Measurements from ENCODE around the gene AICDA.
"Not testable (repeated sequence)": the region's sequence is repeated elsewhere in the genome, so short reads cannot be mapped to it uniquely, and the experiment has no call there.

AICDA gene

DNA sequence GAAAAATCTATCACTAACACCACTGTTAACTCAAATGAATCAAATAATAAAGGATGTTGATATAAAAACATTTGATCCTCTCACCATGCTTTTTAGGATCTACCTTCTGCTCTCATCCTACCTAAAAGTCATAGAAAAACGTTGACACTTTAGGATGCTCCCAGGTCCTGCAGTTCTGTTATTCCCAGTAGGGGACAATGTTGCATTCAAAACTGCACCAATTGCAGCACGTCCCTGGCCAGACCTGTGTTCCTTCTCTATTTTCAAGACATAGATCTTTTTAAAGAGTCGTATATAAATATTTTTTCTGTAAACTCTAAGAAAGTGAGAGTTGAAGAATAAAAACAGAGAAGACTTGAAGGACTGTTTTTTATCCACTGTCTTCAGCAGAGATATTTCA is 8.8 kb downstream of the AICDA start:
- Histone ChIP-seq H3K9ac (ENCODE audit: insufficient read length) (no peak overlapping the region), H3K27ac (no peak overlapping the region), H3K36me3 (ENCODE audit: insufficient read depth, low read length) (no peaks in the 10 kb centered on the region), H3K4me3 (no peak overlapping the region), H3K9me3 (ENCODE audit: low read depth, low read length) (no peaks in the 10 kb centered on the region)
- TF ChIP-seq POLR2AphosphoS5 (IDR thresholded peaks at IDR 0.05; ENCODE audit: borderline replicate concordance, low read depth, low read length): no peak
- no peak for TF ChIP-seq FOXP2 (optimal IDR thresholded peaks at IDR 0.05; ENCODE audit: control extremely low read depth, extremely low read length, insufficient read depth)
- no peak for TF ChIP-seq EZH2 (IDR thresholded peaks at IDR 0.05)
- DNase-seq (ENCODE audit: low read depth, low spot score): no peak

DNA sequence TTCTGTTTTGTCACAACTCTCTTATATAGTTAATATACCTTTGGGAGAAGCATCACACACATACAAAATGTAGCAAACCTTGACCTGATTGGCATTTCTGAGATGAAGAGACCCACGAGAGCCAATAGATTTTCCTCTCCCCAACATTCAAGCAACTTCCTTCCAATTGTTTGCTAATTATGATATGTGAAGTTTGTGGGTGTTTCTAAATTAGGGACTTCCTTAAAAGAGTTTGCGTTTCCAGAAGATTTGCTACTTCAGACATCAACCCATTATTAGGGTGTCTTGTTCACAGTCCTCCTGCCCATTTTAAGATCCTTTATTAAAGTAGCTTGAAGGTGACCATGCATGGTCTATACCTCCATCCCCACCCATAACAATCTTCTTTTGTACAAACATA is 9.4 kb downstream of the AICDA start:
- Histone ChIP-seq H3K27ac (no peak overlapping the region), H3K9me3 (ENCODE audit: low read depth, low read length) (no peaks in the 10 kb centered on the region)
- TF ChIP-seq FOXP2 (optimal IDR thresholded peaks at IDR 0.05; ENCODE audit: control extremely low read depth, extremely low read length, insufficient read depth) (no peak), EZH2 (IDR thresholded peaks at IDR 0.05) (no peak), POLR2AphosphoS5 (IDR thresholded peaks at IDR 0.05; ENCODE audit: borderline replicate concordance, low read depth, low read length) (no peak)

DNA sequence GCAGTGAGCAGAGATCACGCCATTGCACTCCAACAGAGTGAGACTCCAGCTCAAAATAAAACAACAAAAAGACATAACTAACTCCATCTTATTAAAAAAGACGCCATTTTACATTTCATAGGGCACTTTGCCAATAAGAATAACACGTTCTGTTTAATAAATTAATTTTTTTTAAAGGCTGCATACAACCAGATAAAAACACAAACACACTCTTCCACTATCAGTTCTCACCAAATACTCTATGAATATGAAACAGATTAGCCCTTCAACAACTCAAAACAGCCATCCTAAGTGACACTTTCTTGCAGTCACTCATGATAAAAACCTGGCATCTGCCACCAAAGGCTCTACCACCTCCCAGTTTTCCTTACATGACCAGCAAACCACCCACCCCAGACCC is 16.1 kb downstream of the AICDA start:
- no peaks in the 10 kb centered on the region for H3K36me3 ChIP-seq (ENCODE audit: insufficient read depth, low read length)
- no peak overlapping the region for H3K9ac ChIP-seq (ENCODE audit: insufficient read length)
- TF ChIP-seq POLR2AphosphoS5 (IDR thresholded peaks at IDR 0.05; ENCODE audit: borderline replicate concordance, low read depth, low read length) (no peak), EZH2 (IDR thresholded peaks at IDR 0.05) (no peak), FOXP2 (optimal IDR thresholded peaks at IDR 0.05; ENCODE audit: control extremely low read depth, extremely low read length, insufficient read depth) (no peak)
- no peak for DNase-seq (ENCODE audit: low read depth, low spot score)
- no peak overlapping the region for H3K4me3 ChIP-seq
- no peaks in the 10 kb centered on the region for H3K9me3 ChIP-seq (ENCODE audit: low read depth, low read length)
- no peak overlapping the region for H3K27ac ChIP-seq

More for the DNA sequence above, 9.4 kb downstream of the AICDA start:
- H3K36me3 ChIP-seq (ENCODE audit: insufficient read depth, low read length): no peaks in the 10 kb centered on the region
- H3K4me3 ChIP-seq: no peak overlapping the region
- H3K9ac ChIP-seq (ENCODE audit: insufficient read length): no peak overlapping the region
- no peak for DNase-seq (ENCODE audit: low read depth, low spot score)

DNA sequence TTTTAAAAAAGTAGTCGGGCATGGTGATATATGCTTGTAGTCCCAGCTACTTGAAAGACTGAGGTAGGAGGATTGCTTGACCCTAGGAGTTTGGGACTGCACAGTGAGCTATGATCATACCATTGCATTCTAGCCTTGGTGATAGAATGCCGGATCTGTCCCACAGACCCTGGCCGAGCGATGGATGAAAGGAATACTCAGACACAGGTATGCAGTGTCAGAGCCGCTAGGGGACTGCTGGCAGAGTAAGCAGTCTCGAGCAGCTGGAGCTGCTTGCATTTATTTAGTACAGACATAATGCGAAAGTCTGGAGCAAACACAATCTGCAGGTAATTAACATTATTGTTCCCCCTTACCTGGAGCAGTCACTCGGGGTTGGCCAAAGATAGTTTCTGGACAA is 18.6 kb downstream of the AICDA start:
- no peak for DNase-seq (ENCODE audit: low read depth, low spot score)
- Histone ChIP-seq H3K9me3 (ENCODE audit: low read depth, low read length) (no peaks in the 10 kb centered on the region), H3K9ac (ENCODE audit: insufficient read length) (no peak overlapping the region), H3K27ac (no peak overlapping the region), H3K36me3 (ENCODE audit: insufficient read depth, low read length) (no peaks in the 10 kb centered on the region), H3K4me3 (no peak overlapping the region)
- no peak for TF ChIP-seq FOXP2 (optimal IDR thresholded peaks at IDR 0.05; ENCODE audit: control extremely low read depth, extremely low read length, insufficient read depth)
- no peak for TF ChIP-seq EZH2 (IDR thresholded peaks at IDR 0.05)
- no peak for TF ChIP-seq POLR2AphosphoS5 (IDR thresholded peaks at IDR 0.05; ENCODE audit: borderline replicate concordance, low read depth, low read length)

DNA sequence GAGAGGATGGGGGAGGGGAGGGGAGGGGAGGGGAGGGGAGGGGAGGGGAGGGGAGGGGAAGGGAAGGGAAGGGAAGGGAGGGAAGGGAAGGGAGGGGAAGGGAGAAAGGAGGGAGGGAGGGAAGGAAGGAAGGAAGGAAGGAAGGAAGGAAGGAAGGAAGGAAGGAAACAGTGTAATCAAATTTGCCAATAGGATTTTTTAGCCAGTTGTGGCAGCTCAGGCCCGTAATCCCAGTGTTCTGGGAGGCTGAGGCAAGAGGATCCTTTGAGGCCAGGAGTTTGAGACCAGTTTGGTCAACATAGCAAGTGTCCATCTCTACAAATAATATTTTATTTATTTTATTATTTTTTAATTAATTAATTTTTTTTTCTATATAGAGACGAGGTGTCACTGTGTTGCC is 19.4 kb downstream of the AICDA start:
- Histone ChIP-seq H3K9ac (ENCODE audit: insufficient read length) (no peak overlapping the region), H3K9me3 (ENCODE audit: low read depth, low read length) (no peaks in the 10 kb centered on the region), H3K27ac (no peak overlapping the region), H3K4me3 (no peak overlapping the region), H3K36me3 (ENCODE audit: insufficient read depth, low read length) (no peaks in the 10 kb centered on the region)
- no peak for DNase-seq (ENCODE audit: low read depth, low spot score)
- no peak for TF ChIP-seq POLR2AphosphoS5 (IDR thresholded peaks at IDR 0.05; ENCODE audit: borderline replicate concordance, low read depth, low read length)
- no peak for TF ChIP-seq FOXP2 (optimal IDR thresholded peaks at IDR 0.05; ENCODE audit: control extremely low read depth, extremely low read length, insufficient read depth)
- no peak for TF ChIP-seq EZH2 (IDR thresholded peaks at IDR 0.05)

DNA sequence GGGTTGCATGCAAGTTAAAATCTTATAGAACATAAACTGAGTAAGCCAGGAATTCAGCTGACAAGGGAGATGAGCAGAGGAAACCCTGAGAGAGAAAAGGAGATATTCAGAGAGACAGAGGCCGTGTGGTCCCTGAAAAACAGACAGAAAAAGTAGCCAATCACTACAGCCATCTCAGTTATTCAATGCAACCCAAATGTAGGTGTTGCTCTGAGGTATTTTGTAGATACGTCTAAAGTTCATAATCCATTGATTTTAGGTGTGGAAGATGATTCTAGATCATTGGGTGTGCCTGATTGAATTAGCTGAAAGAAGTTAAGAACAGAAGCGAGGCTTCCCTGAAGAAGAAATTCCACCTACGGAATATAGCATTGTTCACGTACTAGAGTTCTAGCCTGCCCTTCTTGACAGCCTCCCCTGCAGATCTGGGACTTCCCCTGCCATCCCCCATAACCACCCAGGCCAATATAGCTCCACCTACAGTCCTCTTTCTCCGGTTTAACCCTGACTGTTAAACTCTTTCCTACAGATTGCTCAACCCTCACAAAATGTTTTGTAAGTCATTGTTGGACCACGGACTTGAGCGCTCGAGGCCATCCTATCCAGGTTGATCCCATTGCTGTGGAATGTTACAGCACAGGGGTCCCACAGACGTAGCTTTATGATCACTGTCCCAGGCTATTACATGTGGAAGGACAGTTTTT is 21.7 kb downstream of the AICDA start:
- Histone ChIP-seq H3K27ac (no peak overlapping the region), H3K9ac (ENCODE audit: insufficient read length) (no peak overlapping the region), H3K4me3 (no peak overlapping the region), H3K36me3 (ENCODE audit: insufficient read depth, low read length) (no peaks in the 10 kb centered on the region), H3K9me3 (ENCODE audit: low read depth, low read length) (no peaks in the 10 kb centered on the region)
- TF ChIP-seq FOXP2 (optimal IDR thresholded peaks at IDR 0.05; ENCODE audit: control extremely low read depth, extremely low read length, insufficient read depth) (no peak), EZH2 (IDR thresholded peaks at IDR 0.05) (no peak), POLR2AphosphoS5 (IDR thresholded peaks at IDR 0.05; ENCODE audit: borderline replicate concordance, low read depth, low read length) (no peak)
- DNase-seq (ENCODE audit: low read depth, low spot score): no peak

DNA sequence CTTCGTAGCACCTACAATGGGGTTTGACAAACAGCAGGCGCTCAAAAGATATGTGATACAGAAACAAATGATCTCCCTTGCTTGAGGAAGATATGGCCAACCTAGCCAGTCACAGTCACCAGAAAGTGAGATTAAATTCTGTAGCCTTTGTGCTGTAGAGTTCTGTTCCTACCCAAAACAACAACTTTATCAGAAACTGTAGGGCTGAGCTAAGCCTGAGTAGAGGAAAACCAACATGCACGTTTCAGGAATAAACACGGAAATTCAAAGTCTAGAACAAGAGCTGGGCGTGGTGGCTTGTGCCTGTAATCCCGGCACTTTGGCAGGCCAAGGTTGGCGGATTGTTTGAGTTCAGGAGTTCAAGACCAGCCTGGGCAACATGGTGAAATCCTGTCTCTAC is 23.0 kb downstream of the AICDA start:
- no peak for TF ChIP-seq EZH2 (IDR thresholded peaks at IDR 0.05)
- no peak for TF ChIP-seq FOXP2 (optimal IDR thresholded peaks at IDR 0.05; ENCODE audit: control extremely low read depth, extremely low read length, insufficient read depth)
- H3K9ac ChIP-seq (ENCODE audit: insufficient read length): no peak overlapping the region
- DNase-seq (ENCODE audit: low read depth, low spot score): no peak
- no peaks in the 10 kb centered on the region for H3K9me3 ChIP-seq (ENCODE audit: low read depth, low read length)
- H3K27ac ChIP-seq: no peak overlapping the region
- no peaks in the 10 kb centered on the region for H3K36me3 ChIP-seq (ENCODE audit: insufficient read depth, low read length)
- H3K4me3 ChIP-seq: no peak overlapping the region

DNA sequence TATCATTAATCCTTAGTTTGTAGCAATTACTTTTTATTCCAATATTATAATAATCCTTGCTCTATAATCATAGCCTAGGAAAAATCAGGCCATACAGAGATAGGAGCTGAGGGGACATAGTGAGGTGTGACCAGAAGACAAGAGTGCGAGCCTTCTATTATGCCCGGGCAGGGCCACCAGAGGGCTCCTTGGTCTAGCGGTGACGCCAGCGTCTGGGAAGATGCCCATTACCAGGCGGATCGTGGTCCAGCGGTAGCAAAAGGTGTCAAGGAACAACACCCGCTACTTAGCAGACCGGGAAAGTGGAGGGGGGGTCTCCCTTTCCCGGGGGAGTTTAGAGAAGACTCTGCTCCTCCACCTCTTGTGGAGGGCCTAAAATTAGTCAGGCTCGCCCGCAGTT is 28.2 kb downstream of the AICDA start:
- not testable (repeated sequence) for H3K36me3 ChIP-seq (ENCODE audit: insufficient read depth, low read length); H3K9ac ChIP-seq (ENCODE audit: insufficient read length); H3K4me3 ChIP-seq; H3K9me3 ChIP-seq (ENCODE audit: low read depth, low read length); DNase-seq (ENCODE audit: low read depth, low spot score); H3K27ac ChIP-seq

DNA sequence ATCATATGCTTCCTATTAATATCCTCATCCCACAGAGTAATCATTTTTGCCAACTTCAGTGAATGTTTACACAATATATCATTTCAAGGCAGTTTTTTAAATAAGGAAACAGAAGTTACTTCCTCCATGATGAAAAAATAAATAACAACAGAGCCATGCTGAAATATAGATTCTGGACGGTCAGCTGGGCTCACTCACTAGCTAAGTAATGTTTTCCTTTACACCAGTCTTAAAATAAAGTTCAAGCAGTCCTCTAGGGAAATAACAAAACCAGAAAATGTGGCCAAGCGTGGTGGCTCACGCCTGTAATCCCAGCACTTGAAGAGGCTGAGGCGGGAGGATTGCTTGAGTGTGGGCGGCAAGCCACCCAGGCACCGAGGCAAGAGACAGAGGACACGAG is 28.7 kb downstream of the AICDA start:
- TF ChIP-seq FOXP2 (optimal IDR thresholded peaks at IDR 0.05; ENCODE audit: control extremely low read depth, extremely low read length, insufficient read depth) (no peak), POLR2AphosphoS5 (IDR thresholded peaks at IDR 0.05; ENCODE audit: borderline replicate concordance, low read depth, low read length) (no peak), EZH2 (IDR thresholded peaks at IDR 0.05) (no peak)
- no peak overlapping the region for H3K27ac ChIP-seq
- H3K4me3 ChIP-seq: no peak overlapping the region
- H3K9me3 ChIP-seq (ENCODE audit: low read depth, low read length): no peaks in the 10 kb centered on the region
- no peak for DNase-seq (ENCODE audit: low read depth, low spot score)
- H3K9ac ChIP-seq (ENCODE audit: insufficient read length): no peak overlapping the region
- no peaks in the 10 kb centered on the region for H3K36me3 ChIP-seq (ENCODE audit: insufficient read depth, low read length)
